HG03066 (cell line): ENCODE measurements around the gene ENGASE.

Experiments used
- ATAC-seq: cut with Tn5 transposase; IDR thresholded peaks from one replicate; pipeline ENCODE4 v1.9.1; 2021; ENCODE audit warnings: low read depth; ENCODE audit not compliant: unreplicated experiment

ENGASE gene

DNA sequence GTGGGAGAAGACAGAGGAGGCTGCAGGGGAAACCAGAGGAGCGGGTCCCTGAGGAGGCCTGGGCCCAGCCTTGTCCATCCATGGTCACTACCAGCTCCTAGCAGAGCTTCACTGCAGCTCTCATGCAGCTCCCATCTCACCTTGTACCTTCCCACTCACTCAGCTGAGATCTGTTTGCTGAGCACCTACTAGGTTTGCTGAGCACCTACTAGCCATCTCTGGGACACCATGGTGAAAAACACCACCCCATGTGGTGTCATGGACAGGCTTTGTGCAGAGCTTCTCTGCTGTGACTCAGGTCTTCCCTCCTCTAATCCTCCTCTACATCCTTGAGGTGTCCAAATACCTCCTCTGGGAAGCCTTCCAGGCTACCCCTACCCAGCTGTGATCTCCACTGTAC lies 58.6 kb downstream of the ENGASE start:
- no peak for ATAC-seq

DNA sequence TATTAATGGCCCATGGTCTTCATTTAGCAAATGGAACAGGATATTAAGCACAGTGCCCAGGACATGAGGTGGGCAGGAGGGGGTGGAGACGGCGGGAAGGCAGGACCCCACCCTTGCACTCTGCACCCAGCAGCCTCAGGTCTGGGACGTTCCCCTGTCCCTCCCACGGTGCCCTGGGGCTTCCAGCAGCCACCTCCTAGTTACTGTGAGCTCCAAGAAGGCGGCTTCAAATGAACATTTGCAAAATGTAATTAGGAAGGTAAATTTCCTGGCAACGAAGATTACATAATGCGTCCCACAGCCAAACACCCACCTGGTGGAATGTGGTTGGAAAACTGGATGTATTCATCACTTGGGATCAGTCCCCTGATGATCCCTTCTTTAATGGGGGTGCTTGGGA lies 59.4 kb downstream of the ENGASE start:
- no peak for ATAC-seq

DNA sequence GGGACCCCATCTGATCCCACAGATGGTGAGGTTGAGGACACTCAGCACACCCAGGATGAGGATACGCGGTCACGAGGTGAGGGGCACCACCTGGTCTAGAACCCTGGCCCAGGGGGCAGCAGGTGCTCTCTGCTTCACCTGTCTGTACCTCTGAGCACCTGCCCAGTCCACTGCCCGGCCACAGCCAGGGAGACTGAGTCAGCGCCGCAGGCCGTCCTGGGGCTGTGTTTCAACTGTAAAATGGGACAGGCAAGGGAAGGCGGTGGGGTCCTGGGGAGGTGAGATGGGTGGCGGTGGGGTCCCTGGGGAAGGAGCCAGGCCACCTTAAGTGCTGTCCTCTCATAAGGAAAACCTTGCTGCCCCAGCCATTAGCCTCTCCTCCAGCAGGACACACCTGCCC lies 60.4 kb downstream of the ENGASE start:
- ATAC-seq: no peak

DNA sequence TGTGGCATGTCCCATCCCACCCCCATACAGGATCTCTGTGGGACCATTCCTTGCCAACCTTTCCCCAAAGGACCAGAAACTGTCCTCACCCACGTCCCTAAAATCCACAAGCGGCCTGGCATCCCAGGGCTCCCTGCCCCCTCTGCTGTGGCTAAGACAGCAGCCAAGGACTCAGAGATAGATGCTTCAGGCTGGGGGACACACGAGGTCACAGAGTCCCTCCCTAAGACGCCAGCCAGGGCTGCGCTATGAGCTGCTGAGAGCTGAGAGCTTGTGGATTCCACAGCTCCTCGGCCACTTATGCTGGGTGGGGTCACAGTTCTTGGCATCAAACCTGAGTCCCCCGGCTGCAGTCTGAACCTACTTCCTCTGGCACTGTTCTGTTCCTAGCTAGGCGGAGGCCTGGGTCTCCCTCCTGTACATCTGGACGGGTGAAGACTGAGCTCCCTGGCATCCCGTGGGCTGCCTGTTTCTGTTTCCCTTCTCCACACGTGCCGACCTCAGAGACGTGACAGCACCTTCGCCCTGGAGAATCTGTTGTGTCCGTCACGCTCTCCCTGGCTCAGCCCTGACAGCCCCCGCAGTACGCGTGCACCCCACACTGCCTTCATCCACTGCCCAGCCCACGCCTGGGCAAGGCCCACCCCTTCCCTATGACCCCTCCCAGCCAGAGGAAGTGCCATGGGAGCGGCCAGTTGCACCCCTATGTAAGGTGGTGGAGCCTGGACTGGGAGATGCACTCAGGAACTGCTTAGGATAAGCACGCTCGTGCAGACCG lies 61.2 kb downstream of the ENGASE start:
- no peak for ATAC-seq
